ENCODE measurements around the gene UROC1.
"Not testable (repeated sequence)": the region's sequence is repeated elsewhere in the genome, so short reads cannot be mapped to it uniquely, and the experiment has no call there.

The UROC1 gene

GRCh38 chr3:126540951-126541627, 23.5 kb upstream of the UROC1 start:
- H3K36me3 Mint-ChIP-seq, result no peaks in the 10 kb centered on the region
- no peak overlapping the region for H3K27ac Mint-ChIP-seq
- ATAC-seq (replicated peaks), result no peak
- H3K27me3 Mint-ChIP-seq, result peaks cover 16 to 20% of the 10 kb centered on the region in 2 donors
- no peak overlapping the region for H3K4me3 Mint-ChIP-seq
- DNase-seq, result no peak
- peaks cover 0 to 15% of the 10 kb centered on the region in 2 donors for H3K4me1 Mint-ChIP-seq
- H3K9me3 Mint-ChIP-seq, result peaks cover 0 to 3% of the 10 kb centered on the region in 2 donors

GRCh38 chr3:126540342-126540849, 22.8 kb upstream of the UROC1 start:
- ATAC-seq (replicated peaks), result peak in 1 of 2 donors; percentile 29
- H3K9me3 Mint-ChIP-seq, result peaks cover 0 to 3% of the 10 kb centered on the region in 2 donors
- no peak overlapping the region for H3K4me3 Mint-ChIP-seq
- H3K27ac Mint-ChIP-seq, result no peak overlapping the region
- peaks cover 0 to 15% of the 10 kb centered on the region in 2 donors for H3K4me1 Mint-ChIP-seq
- H3K36me3 Mint-ChIP-seq, result no peaks in the 10 kb centered on the region
- no peak for DNase-seq
- H3K27me3 Mint-ChIP-seq, result peaks cover 17 to 23% of the 10 kb centered on the region in 2 donors

GRCh38 chr3:126539558-126540250, 22.1 kb upstream of the UROC1 start:
- Mint-ChIP-seq H3K27me3 (peaks cover 22 to 28% of the 10 kb centered on the region in 2 donors), H3K27ac (no peak overlapping the region), H3K4me1 (peaks cover 0 to 15% of the 10 kb centered on the region in 2 donors), H3K4me3 (no peak overlapping the region), H3K36me3 (no peaks in the 10 kb centered on the region), H3K9me3 (peaks cover 0 to 3% of the 10 kb centered on the region in 2 donors)
- DNase-seq (no peak), ATAC-seq (replicated peaks) (no peak)

- ATAC-seq (replicated peaks) (no peak), DNase-seq (no peak)
- peaks cover 3 to 15% of the 10 kb centered on the region in 2 donors for H3K4me1 Mint-ChIP-seq
- H3K27ac Mint-ChIP-seq, result no peak overlapping the region
- peaks cover 0 to 3% of the 10 kb centered on the region in 2 donors for H3K9me3 Mint-ChIP-seq
- H3K27me3 Mint-ChIP-seq, result peaks cover 28 to 34% of the 10 kb centered on the region in 2 donors
- no peak overlapping the region for H3K4me3 Mint-ChIP-seq
- no peaks in the 10 kb centered on the region for H3K36me3 Mint-ChIP-seq
These were observed 21.4 kb upstream of the UROC1 start for GRCh38 chr3:126538966-126539365.

GRCh38 chr3:126538316-126538715, 20.7 kb upstream of the UROC1 start:
- Mint-ChIP-seq H3K4me3 (no peak overlapping the region), H3K36me3 (no peaks in the 10 kb centered on the region), H3K27ac (no peak overlapping the region), H3K9me3 (peaks cover 0 to 3% of the 10 kb centered on the region in 2 donors), H3K4me1 (peaks cover 3 to 15% of the 10 kb centered on the region in 2 donors), H3K27me3 (peaks cover 28 to 34% of the 10 kb centered on the region in 2 donors)
- ATAC-seq (replicated peaks) (no peak), DNase-seq (no peak)

GRCh38 chr3:126537730-126538281, 20.2 kb upstream of the UROC1 start:
- Mint-ChIP-seq H3K9me3 (peaks cover 0 to 3% of the 10 kb centered on the region in 2 donors), H3K4me1 (peaks cover 3 to 15% of the 10 kb centered on the region in 2 donors), H3K4me3 (no peak overlapping the region), H3K27me3 (peaks cover 28 to 34% of the 10 kb centered on the region in 2 donors), H3K36me3 (no peaks in the 10 kb centered on the region), H3K27ac (no peak overlapping the region)
- DNase-seq (no peak), ATAC-seq (replicated peaks) (no peak)

- H3K4me3 Mint-ChIP-seq, result no peak overlapping the region
- peaks cover 0 to 3% of the 10 kb centered on the region in 2 donors for H3K9me3 Mint-ChIP-seq
- DNase-seq, result no peak
- ATAC-seq (replicated peaks), result no peak
- H3K36me3 Mint-ChIP-seq, result no peaks in the 10 kb centered on the region
- H3K27me3 Mint-ChIP-seq, result peaks cover 28 to 34% of the 10 kb centered on the region in 2 donors
- peaks cover 3 to 11% of the 10 kb centered on the region in 2 donors for H3K4me1 Mint-ChIP-seq
- H3K27ac Mint-ChIP-seq, result no peak overlapping the region
These were observed 19.6 kb upstream of the UROC1 start for GRCh38 chr3:126537116-126537729.

- Mint-ChIP-seq H3K36me3 (no peaks in the 10 kb centered on the region), H3K27ac (no peak overlapping the region), H3K4me3 (no peak overlapping the region), H3K27me3 (peaks cover 24 to 30% of the 10 kb centered on the region in 2 donors), H3K4me1 (peaks cover 3 to 8% of the 10 kb centered on the region in 2 donors), H3K9me3 (peaks cover 0 to 2% of the 10 kb centered on the region in 2 donors)
- DNase-seq, result no peak
- ATAC-seq (replicated peaks), result no peak
These were observed 18.6 kb upstream of the UROC1 start for GRCh38 chr3:126536126-126536525.

- Mint-ChIP-seq H3K36me3 (no peaks in the 10 kb centered on the region), H3K4me3 (no peak overlapping the region), H3K9me3 (peaks cover 0 to 2% of the 10 kb centered on the region in 2 donors), H3K4me1 (peaks cover 3% of the 10 kb centered on the region in 2 donors), H3K27ac (no peak overlapping the region), H3K27me3 (peaks cover 24 to 25% of the 10 kb centered on the region in 2 donors)
- ATAC-seq (replicated peaks) (no peak), DNase-seq (no peak)
These were observed 18.1 kb upstream of the UROC1 start for GRCh38 chr3:126535636-126536035.

GRCh38 chr3:126534716-126535115, 17.1 kb upstream of the UROC1 start:
- not testable (repeated sequence) for H3K4me3 Mint-ChIP-seq; ATAC-seq (replicated peaks); H3K9me3 Mint-ChIP-seq

GRCh38 chr3:126533506-126533905, 15.9 kb upstream of the UROC1 start:
- DNase-seq (no peak), ATAC-seq (replicated peaks) (no peak)
- H3K27ac Mint-ChIP-seq, result no peak overlapping the region
- no peaks in the 10 kb centered on the region for H3K9me3 Mint-ChIP-seq
- peaks cover 0 to 8% of the 10 kb centered on the region in 2 donors for H3K4me1 Mint-ChIP-seq
- H3K36me3 Mint-ChIP-seq, result no peaks in the 10 kb centered on the region
- H3K4me3 Mint-ChIP-seq, result no peak overlapping the region
- H3K27me3 Mint-ChIP-seq, result peaks cover 13 to 18% of the 10 kb centered on the region in 2 donors

More at GRCh38 chr3:126534716-126535115, 17.1 kb upstream of the UROC1 start:
- DNase-seq, H3K27ac Mint-ChIP-seq, H3K4me1 Mint-ChIP-seq, H3K36me3 Mint-ChIP-seq: not testable (repeated sequence)
- peaks cover 15 to 20% of the 10 kb centered on the region in 2 donors for H3K27me3 Mint-ChIP-seq

- Mint-ChIP-seq H3K27me3 (peaks cover 13 to 19% of the 10 kb centered on the region in 2 donors), H3K27ac (no peak overlapping the region), H3K4me3 (no peak overlapping the region), H3K36me3 (no peaks in the 10 kb centered on the region), H3K4me1 (peaks cover 0 to 8% of the 10 kb centered on the region in 2 donors), H3K9me3 (no peaks in the 10 kb centered on the region)
- ATAC-seq (replicated peaks), result no peak
- DNase-seq, result no peak
These were observed 13.4 kb upstream of the UROC1 start for GRCh38 chr3:126531051-126531330.

GRCh38 chr3:126530171-126531050, 12.8 kb upstream of the UROC1 start:
- ATAC-seq (replicated peaks) (peak; percentile 42 to 60), DNase-seq (no peak)
- no peaks in the 10 kb centered on the region for H3K36me3 Mint-ChIP-seq
- H3K9me3 Mint-ChIP-seq, result no peaks in the 10 kb centered on the region
- peaks cover 16% of the 10 kb centered on the region in 2 donors for H3K27me3 Mint-ChIP-seq
- peaks cover 0 to 8% of the 10 kb centered on the region in 2 donors for H3K4me1 Mint-ChIP-seq
- H3K27ac Mint-ChIP-seq, result no peak overlapping the region
- no peak overlapping the region for H3K4me3 Mint-ChIP-seq
